ENCODE results near the gene MARCHF9. TPM values are rescaled to one million over a fixed set of nuclear protein-coding genes. Genes with fewer than 3 reads are reported as not detected.

The MARCHF9 gene
- total RNA-seq, 2 donors from 2014 or later, result 12.2 to 13.1 TPM

GRCh38 chr12:57735198-57735855 is 19.6 kb upstream of the MARCHF9 start:
- intact Hi-C loops (cut with DNase I, micrococcal nuclease), result no loop called here
- ATAC-seq (no peak), DNase-seq (no peak)

DNA sequence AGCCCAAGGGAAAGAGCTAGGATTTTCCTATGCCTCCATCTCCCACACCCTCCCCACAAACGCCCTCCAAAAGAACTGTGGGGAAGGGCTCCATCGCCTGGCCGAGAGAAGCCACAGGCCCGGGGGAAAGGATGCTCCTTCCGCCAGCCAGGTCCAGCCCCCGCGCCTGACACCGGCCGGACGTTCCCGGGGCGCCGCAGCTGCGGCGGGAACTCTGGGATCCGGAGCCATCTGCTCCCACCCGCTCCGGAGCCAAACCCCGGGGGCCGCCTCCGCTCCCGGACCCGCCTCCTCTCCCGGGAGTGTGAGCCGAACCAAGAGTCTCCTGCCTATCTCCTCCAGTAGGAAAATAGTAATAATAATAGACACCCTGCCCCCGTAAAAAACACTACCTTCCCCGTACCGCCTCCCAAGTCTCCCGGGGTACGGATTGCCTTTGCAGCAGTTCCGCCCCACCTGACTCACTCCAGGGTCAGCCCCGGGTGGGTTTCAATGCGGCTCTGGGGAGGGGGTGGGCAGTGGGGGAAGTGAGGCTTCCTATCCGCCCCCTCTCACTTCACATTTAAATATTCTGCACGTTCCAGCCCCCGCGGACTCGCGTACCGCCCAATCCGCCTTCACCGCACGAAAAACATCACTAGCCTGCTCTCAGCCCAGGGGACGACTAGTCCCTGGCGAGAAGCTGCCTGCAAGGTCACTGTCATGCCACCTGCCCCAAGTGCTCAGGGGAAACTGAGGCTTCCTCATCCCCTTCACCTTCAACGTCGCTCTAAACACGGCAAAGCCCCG is 18.8 kb upstream of the MARCHF9 start:
- ATAC-seq, result peak; percentile 30
- intact Hi-C loops (cut with DNase I, micrococcal nuclease), result no loop called here
- DNase-seq, result no peak

GRCh38 chr12:57736741-57737466 is 18.0 kb upstream of the MARCHF9 start:
- ATAC-seq (no peak), DNase-seq (no peak)
- intact Hi-C loops (cut with DNase I, micrococcal nuclease), result no loop called here

- no peak for ATAC-seq
- no peak for DNase-seq
- intact Hi-C loops (cut with DNase I, micrococcal nuclease), result no loop called here
These were observed 17.1 kb upstream of the MARCHF9 start for GRCh38 chr12:57737467-57738460.

GRCh38 chr12:57738661-57739237 is 16.2 kb upstream of the MARCHF9 start, which contains the start of gene AGAP2:
TSS of gene AGAP2 (minus strand) at chr12:57738742. CDS start at chr12:57738246, 496 bp downstream.
- DNase-seq, result no peak
- intact Hi-C loops (cut with DNase I, micrococcal nuclease), result no loop called here
- ATAC-seq, result no peak

GRCh38 chr12:57739387-57739786 is 15.5 kb upstream of the MARCHF9 start:
- ATAC-seq (no peak), DNase-seq (no peak)
- intact Hi-C loops (cut with DNase I, micrococcal nuclease), result no loop called here

DNA sequence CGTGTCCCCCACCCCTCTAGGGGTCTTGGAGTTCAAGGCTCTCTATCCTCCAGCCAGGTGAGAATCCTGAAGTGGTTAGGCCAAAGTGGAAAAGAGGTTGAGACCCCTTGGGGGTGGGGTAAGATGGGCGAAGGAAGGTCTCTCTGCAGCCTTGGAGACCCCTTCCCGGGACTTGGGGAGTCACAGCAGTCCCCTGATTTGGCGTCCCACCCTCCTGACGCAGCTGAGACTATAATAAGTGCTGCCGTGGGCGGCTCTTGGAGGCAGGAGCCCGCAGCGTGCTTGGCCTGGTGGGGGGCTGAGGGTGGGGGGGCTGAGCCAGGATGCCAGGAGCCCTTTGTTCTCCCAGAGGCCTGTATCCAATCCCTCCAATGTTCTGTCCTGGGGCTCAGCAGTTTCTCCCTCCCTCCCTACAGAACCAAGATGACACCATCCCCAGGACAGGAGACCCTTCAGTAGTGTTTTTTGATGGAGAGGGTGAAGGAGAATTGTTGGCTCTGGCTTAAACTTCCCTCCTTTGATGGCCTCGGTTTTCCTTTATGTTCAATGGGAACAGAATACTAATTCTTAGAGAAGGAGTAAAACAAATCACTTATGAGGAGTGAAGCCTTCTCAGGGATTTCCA is 14.9 kb upstream of the MARCHF9 start:
- no peak for ATAC-seq
- no peak for DNase-seq
- intact Hi-C loops (cut with DNase I, micrococcal nuclease), result no loop called here

GRCh38 chr12:57740656-57741412 is 14.1 kb upstream of the MARCHF9 start:
- ATAC-seq (no peak), DNase-seq (peak in 1 of 2 donors; percentile 49)
- intact Hi-C loops (cut with DNase I, micrococcal nuclease), result no loop called here

GRCh38 chr12:57741413-57741789 is 13.5 kb upstream of the MARCHF9 start:
- intact Hi-C loops (cut with DNase I, micrococcal nuclease), result no loop called here
- no peak for DNase-seq
- no peak for ATAC-seq

- ATAC-seq (no peak), DNase-seq (peak; percentile 60 to 65)
- intact Hi-C loops (cut with DNase I, micrococcal nuclease), result no loop called here
These were observed 12.8 kb upstream of the MARCHF9 start for GRCh38 chr12:57741844-57742738.

DNA sequence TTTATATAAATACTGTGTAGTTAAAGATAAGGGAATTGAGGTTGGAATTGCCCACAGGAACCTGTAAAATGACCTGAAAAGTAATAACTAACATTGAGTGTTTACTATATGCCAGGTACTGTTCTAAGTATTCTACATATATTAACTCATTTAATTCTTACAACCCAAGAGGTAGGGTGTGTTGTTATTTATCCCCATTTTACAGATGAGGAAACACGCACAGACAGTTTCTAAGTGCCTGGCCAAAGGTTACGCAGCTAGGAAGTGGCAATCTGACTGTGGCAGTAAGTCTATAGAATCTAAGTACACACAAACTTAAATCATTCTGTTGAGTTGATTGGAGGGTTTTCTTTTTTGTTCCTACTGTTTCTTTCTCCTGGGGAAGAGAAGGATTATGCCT is 11.1 kb upstream of the MARCHF9 start:
- ATAC-seq, result peak; percentile 8
- intact Hi-C loops (cut with DNase I, micrococcal nuclease), result no loop called here
- no peak for DNase-seq

DNA sequence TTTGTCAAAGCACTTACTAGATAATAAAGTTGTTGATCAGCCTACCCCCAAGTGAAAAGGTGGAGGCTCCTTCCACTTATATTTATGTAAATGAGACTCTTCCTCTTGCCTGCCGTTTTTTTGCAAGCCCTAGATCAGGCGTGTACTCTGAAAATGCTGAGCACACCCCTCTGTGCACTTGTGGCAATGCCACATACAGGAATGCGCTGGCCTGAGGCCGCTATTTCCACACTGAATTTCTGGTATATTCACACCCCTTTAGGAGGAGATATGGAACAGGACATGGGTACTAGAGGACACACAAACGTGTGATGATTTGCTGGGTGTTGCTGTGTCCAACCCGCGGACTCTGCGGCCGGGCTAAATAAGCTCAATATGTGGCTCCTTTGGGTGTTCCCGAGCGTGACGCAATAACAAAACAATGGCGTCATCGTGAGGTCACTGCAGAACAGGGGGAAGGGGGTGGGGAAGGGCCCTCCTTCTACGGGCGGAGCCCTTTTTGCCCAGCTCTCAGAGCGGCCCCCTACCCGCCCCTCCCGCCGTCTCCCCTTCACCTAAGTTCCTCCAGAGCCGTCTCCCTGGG is 10.6 kb upstream of the MARCHF9 start:
- DNase-seq (peak; percentile 79 to 81), ATAC-seq (peak; percentile 67)
- intact Hi-C loops (cut with DNase I, micrococcal nuclease), result no loop called here

- ATAC-seq, result peak; percentile 92
- DNase-seq, result peak; percentile 98 to 99
- intact Hi-C loops (cut with DNase I, micrococcal nuclease), result no loop called here
These were observed 10.0 kb upstream of the MARCHF9 start, which contains the start of gene TSPAN31 for GRCh38 chr12:57744777-57745484. TSS of gene TSPAN31 (plus strand) at chr12:57745039. CDS start at chr12:57745155, 116 bp downstream.

- DNase-seq (no peak), ATAC-seq (peak; percentile 8)
- intact Hi-C loops (cut with DNase I, micrococcal nuclease), result no loop called here
These were observed 9.4 kb upstream of the MARCHF9 start for GRCh38 chr12:57745485-57745881.

GRCh38 chr12:57746025-57746424 is 8.9 kb upstream of the MARCHF9 start:
- DNase-seq, result no peak
- intact Hi-C loops (cut with DNase I, micrococcal nuclease), result no loop called here
- no peak for ATAC-seq

Data from left colon (tissue), 2 donors.